Measurements from ENCODE around the gene ICA1. TPM values are rescaled to one million over a fixed set of nuclear protein-coding genes. Genes with fewer than 3 reads are reported as not detected.
A peak's percentile ranks its signal among the peaks of the same experiment; 100 is the strongest.
"Not testable (repeated sequence)": the region's sequence is repeated elsewhere in the genome, so short reads cannot be mapped to it uniquely, and the experiment has no call there.

The ICA1 gene
- total RNA-seq: 9.6 and 30.3 TPM in 2 replicates

- DNase-seq (ENCODE audit: low read depth): no peak
- no peak for TF ChIP-seq CTCF (conservative IDR thresholded peaks at IDR 0.05; ENCODE audit: low read depth, low read length)
- H3K4me3 ChIP-seq (ENCODE audit: low read depth, low read length): peak within 1 kb of the TSS; percentile 81
Measured at GRCh38 chr7:8261711-8262695, at the start of gene ICA1. TSS of gene ICA1 (minus strand) at chr7:8262167. CDS start at chr7:8235926, 26,241 bp downstream.

DNA sequence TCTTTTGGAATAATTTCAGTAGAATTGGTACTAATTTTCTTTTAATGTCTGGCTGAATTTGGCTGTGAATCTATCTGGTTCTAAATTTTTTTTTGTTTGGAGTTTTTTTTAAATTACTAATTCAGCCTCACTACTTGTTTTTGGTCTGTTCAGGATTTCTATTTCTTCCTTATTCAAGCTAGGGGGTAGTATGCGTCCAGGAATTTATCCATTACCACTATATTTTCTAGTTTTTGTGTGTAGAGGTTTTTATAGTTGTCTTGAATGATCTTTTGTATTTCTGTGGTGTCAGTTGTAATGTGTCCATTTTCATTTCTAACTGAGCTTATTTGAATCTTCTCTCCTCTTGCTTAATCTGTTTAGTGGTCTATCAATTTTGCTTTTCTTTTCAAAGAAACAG is 48.9 kb upstream of the ICA1 start:
- no peak for TF ChIP-seq CTCF (conservative IDR thresholded peaks at IDR 0.05; ENCODE audit: low read depth, low read length)
- H3K4me3 ChIP-seq (ENCODE audit: low read depth, low read length): no peak overlapping the region

GRCh38 chr7:8305625-8306388 is 43.8 kb upstream of the ICA1 start:
- no peak overlapping the region for H3K4me3 ChIP-seq (ENCODE audit: low read depth, low read length)
- no peak for TF ChIP-seq CTCF (conservative IDR thresholded peaks at IDR 0.05; ENCODE audit: low read depth, low read length)
- no peak for DNase-seq (ENCODE audit: low read depth)

More for the DNA sequence above, 48.9 kb upstream of the ICA1 start:
- DNase-seq (ENCODE audit: low read depth): no peak

GRCh38 chr7:8305104-8305503 is 43.1 kb upstream of the ICA1 start:
- TF ChIP-seq CTCF (conservative IDR thresholded peaks at IDR 0.05; ENCODE audit: low read depth, low read length): no peak
- no peak for DNase-seq (ENCODE audit: low read depth)
- H3K4me3 ChIP-seq (ENCODE audit: low read depth, low read length): no peak overlapping the region

GRCh38 chr7:8303904-8304528 is 42.0 kb upstream of the ICA1 start:
- DNase-seq (ENCODE audit: low read depth): no peak
- TF ChIP-seq CTCF (conservative IDR thresholded peaks at IDR 0.05; ENCODE audit: low read depth, low read length): no peak
- H3K4me3 ChIP-seq (ENCODE audit: low read depth, low read length): no peak overlapping the region

GRCh38 chr7:8297023-8297422 is 35.1 kb upstream of the ICA1 start:
- not testable (repeated sequence) for H3K4me3 ChIP-seq (ENCODE audit: low read depth, low read length); DNase-seq (ENCODE audit: low read depth)

GRCh38 chr7:8296362-8296659 is 34.3 kb upstream of the ICA1 start:
- TF ChIP-seq CTCF (conservative IDR thresholded peaks at IDR 0.05; ENCODE audit: low read depth, low read length): no peak
- DNase-seq (ENCODE audit: low read depth): no peak
- no peak overlapping the region for H3K4me3 ChIP-seq (ENCODE audit: low read depth, low read length)
